HCT116 (cell line): ENCODE measurements around the gene WT1. TPM values are rescaled to one million over a fixed set of nuclear protein-coding genes. Genes with fewer than 3 reads are reported as not detected.

Experiments
- ATAC-seq: fragments of 200-7000 bp; cut with Tn5 transposase; 2 replicates; pipeline ENCODE4 v1.9.1; 2020; ENCODE audit warnings: mild to moderate bottlenecking, moderate library complexity
- BruUV-seq: library from RNA; stranded (reverse); fragments of 400-500 nt; replicated peaks from 2 replicates; lab custom pipeline; 2021; lab: Mats Ljungman, UMichigan
- CTCF ChIA-PET: fragments of 300-600 bp; sonication (Branson Sonifier 250); formaldehyde crosslinking; loops from one replicate; lab custom pipeline; 2021; ENCODE audit warnings: antibody characterized with exemption; lab: Charles Lee
- POLR2A ChIA-PET: fragments of 300-600, 350-600 bp; sonication (Branson Sonifier 250); formaldehyde crosslinking; loops from one replicate; lab custom pipeline; 2021; ENCODE audit warnings: antibody characterized with exemption; lab: Charles Lee
- RAD21 ChIA-PET, 2 experiments: fragments of 300-600 bp; sonication (Branson Sonifier 250); formaldehyde crosslinking; loops; one replicate each; lab custom pipeline; 2023; ENCODE audit warnings: low total read pairs in 2 of 2; ENCODE audit not compliant: uncharacterized antibody in 2 of 2, unreplicated experiment in 2 of 2, low non-redundant PET in 1 of 2; lab: Charles Lee
- DNase-seq: peaks from one replicate; pipeline ENCODE4 v3.0.0-alpha.2; 2010; ENCODE audit warnings: low read depth, low spot score
- H2AFZ ChIP-seq: fragments of 200-600 bp; shearing (Covaris generic), sonication (generic); 2 replicates; pipeline ENCODE4 v1.6.1; 2017; ENCODE audit warnings: low read depth, mixed run types, mixed read lengths, antibody characterized with exemption, low read length; ENCODE audit not compliant: poor library complexity, severe bottlenecking
- H3K27ac ChIP-seq: 2 replicates; pipeline ENCODE4 v1.5.1; 2012; ENCODE audit warnings: low read depth, low read length
- H3K27me3 ChIP-seq: fragments of 200-600 bp; sonication (generic); 2 replicates; pipeline ENCODE4 v1.6.1; 2016; ENCODE audit warnings: mixed run types, low read length, mixed read lengths; ENCODE audit not compliant: insufficient read depth
- H3K36me3 ChIP-seq, 2 experiments: fragments of 200-500 bp in 1 of 2; fragments of 200-600 bp in 1 of 2; sonication (Bioruptor generic) in 1 of 2; sonication (generic) in 1 of 2; 2 replicates each; pipeline versions ENCODE4 v1.5.1 to v1.6.1; 2014 to 2016; ENCODE audit warnings: low read length in 2 of 2, inconsistent platforms in 1 of 2, mixed read lengths in 1 of 2, mixed run types in 1 of 2; ENCODE audit not compliant: insufficient read depth in 2 of 2, control insufficient read depth in 1 of 2
- H3K4me1 ChIP-seq, 2 experiments: fragments of 200-600 bp in 1 of 2; sonication (generic) in 1 of 2; 2 replicates each; pipeline versions ENCODE4 v1.5.1 to v1.6.1; 2012 to 2017; ENCODE audit warnings: low read length in 2 of 2, inconsistent platforms in 1 of 2, mild to moderate bottlenecking in 1 of 2, mixed read lengths in 1 of 2, mixed run types in 1 of 2, moderate library complexity in 1 of 2; ENCODE audit not compliant: insufficient read depth in 2 of 2, control insufficient read depth in 1 of 2
- H3K4me2 ChIP-seq: fragments of 200-600 bp; sonication (generic); 2 replicates; pipeline ENCODE4 v1.6.1; 2017; ENCODE audit warnings: mixed run types, low read length, mixed read lengths
- H3K4me3 ChIP-seq, 2 experiments: fragments of 200-600 bp in 1 of 2; sonication (generic) in 1 of 2; replicated peaks in 1 of 2; 2 replicates each; pipeline ENCODE4 v1.5.1; 2011 to 2016; ENCODE audit warnings: low read length in 2 of 2, control low read depth in 1 of 2, low read depth in 1 of 2, mild to moderate bottlenecking in 1 of 2, mixed read lengths in 1 of 2, mixed run types in 1 of 2
- H3K79me2 ChIP-seq: fragments of 200-600 bp; sonication (generic); 2 replicates; pipeline ENCODE4 v1.6.1; 2017; ENCODE audit warnings: mild to moderate bottlenecking, mixed run types, low read length, moderate library complexity, mixed read lengths; ENCODE audit not compliant: insufficient read depth
- H3K9ac ChIP-seq: fragments of 200-600 bp; sonication (generic); 2 replicates; pipeline ENCODE4 v1.6.1; 2016; ENCODE audit warnings: low read length, mixed read lengths
- H3K9me2 ChIP-seq: fragments of 200-600 bp; sonication (generic), shearing (Covaris generic); 2 replicates; pipeline ENCODE4 v1.6.1; 2017; ENCODE audit warnings: mixed run types, mild to moderate bottlenecking, moderate library complexity; ENCODE audit not compliant: insufficient read depth
- H3K9me3 ChIP-seq, 2 experiments: fragments of 200-500 bp in 1 of 2; fragments of 200-600 bp in 1 of 2; sonication (Bioruptor generic) in 1 of 2; sonication (generic) in 1 of 2; 2 replicates each; pipeline ENCODE4 v1.6.1; 2014 to 2017; ENCODE audit warnings: low read length in 2 of 2, mixed read lengths in 2 of 2, inconsistent platforms in 1 of 2, low read depth in 1 of 2, mild to moderate bottlenecking in 1 of 2, mixed run types in 1 of 2, moderate library complexity in 1 of 2; ENCODE audit not compliant: control insufficient read depth in 1 of 2, insufficient read depth in 1 of 2
- H4K20me1 ChIP-seq: fragments of 200-600 bp; sonication (generic), shearing (Covaris generic); 2 replicates; pipeline ENCODE4 v1.6.1; 2017; ENCODE audit warnings: mixed run types, mild to moderate bottlenecking, moderate library complexity; ENCODE audit not compliant: insufficient read depth
- CEBPB ChIP-seq: IDR thresholded peaks from 2 replicates; pipeline ENCODE4 v1.6.1; 2012; ENCODE audit warnings: low read depth
- EGR1 ChIP-seq: IDR thresholded peaks from 2 replicates; pipeline ENCODE4 v1.6.1; 2012; ENCODE audit warnings: low read depth
- EZH2phosphoT487 ChIP-seq: fragments of 200-600 bp; IDR thresholded peaks from 2 replicates; pipeline ENCODE4 v1.6.1; 2018; ENCODE audit warnings: antibody characterized with exemption, borderline replicate concordance
- FOSL1 ChIP-seq: IDR thresholded peaks from 2 replicates; pipeline ENCODE4 v1.6.1; 2012; ENCODE audit warnings: low read depth
- JUND ChIP-seq: IDR thresholded peaks from 2 replicates; pipeline ENCODE4 v1.6.1; 2012
- POLR2AphosphoS5 ChIP-seq: IDR thresholded peaks from 2 replicates; pipeline ENCODE4 v1.6.1; 2011; ENCODE audit warnings: mild to moderate bottlenecking, low read depth, low read length, moderate library complexity
- RAD21 ChIP-seq: IDR thresholded peaks from 2 replicates; pipeline ENCODE4 v1.6.1; 2012; ENCODE audit warnings: low read depth, mild to moderate bottlenecking
- SIN3A ChIP-seq: IDR thresholded peaks from 2 replicates; pipeline ENCODE4 v1.6.1; 2012; ENCODE audit warnings: low read depth
- YY1 ChIP-seq: IDR thresholded peaks from 2 replicates; pipeline ENCODE4 v1.6.1; 2011; ENCODE audit warnings: low read length, low read depth, moderate library complexity, mild to moderate bottlenecking; ENCODE audit not compliant: insufficient replicate concordance; ENCODE audit errors: extremely low read depth
- ZNF274 ChIP-seq: fragments of 200-500 bp; sonication (Bioruptor generic); IDR thresholded peaks from 2 replicates; pipeline ENCODE4 v1.6.1; 2014; ENCODE audit warnings: mild to moderate bottlenecking, low read depth, low read length, inconsistent platforms
- intact Hi-C: fragments of 100-400 bp; cut with micrococcal nuclease; formaldehyde crosslinking; loops from 2 replicates; pipeline ENCODE4 v1.10.0; 2022
- total RNA-seq: library from RNA; stranded (reverse); gene quantifications from one replicate; pipeline ENCODE4 v1.2.1, GENCODE V29; 2021; ENCODE audit not compliant: unreplicated experiment
- TF ChIP-seq, protein P1 (sequence below), 3 experiments: fragments of 200-600 bp in 1 of 3; sonication (generic) in 1 of 3; IDR thresholded peaks in 2 of 3; conservative IDR thresholded peaks in 1 of 3; 2 replicates each; pipeline ENCODE4 v1.5.1; 2012 to 2017; ENCODE audit warnings: low read depth in 2 of 3, low read length in 2 of 3, antibody characterized with exemption in 1 of 3, borderline replicate concordance in 1 of 3, control low read depth in 1 of 3, mild to moderate bottlenecking in 1 of 3, mixed read lengths in 1 of 3, mixed run types in 1 of 3, moderate library complexity in 1 of 3; ENCODE audit not compliant: insufficient read depth in 1 of 3

The WT1 gene
- total RNA-seq, 1 experiment from 2014 or later = 0.07 TPM

DNA sequence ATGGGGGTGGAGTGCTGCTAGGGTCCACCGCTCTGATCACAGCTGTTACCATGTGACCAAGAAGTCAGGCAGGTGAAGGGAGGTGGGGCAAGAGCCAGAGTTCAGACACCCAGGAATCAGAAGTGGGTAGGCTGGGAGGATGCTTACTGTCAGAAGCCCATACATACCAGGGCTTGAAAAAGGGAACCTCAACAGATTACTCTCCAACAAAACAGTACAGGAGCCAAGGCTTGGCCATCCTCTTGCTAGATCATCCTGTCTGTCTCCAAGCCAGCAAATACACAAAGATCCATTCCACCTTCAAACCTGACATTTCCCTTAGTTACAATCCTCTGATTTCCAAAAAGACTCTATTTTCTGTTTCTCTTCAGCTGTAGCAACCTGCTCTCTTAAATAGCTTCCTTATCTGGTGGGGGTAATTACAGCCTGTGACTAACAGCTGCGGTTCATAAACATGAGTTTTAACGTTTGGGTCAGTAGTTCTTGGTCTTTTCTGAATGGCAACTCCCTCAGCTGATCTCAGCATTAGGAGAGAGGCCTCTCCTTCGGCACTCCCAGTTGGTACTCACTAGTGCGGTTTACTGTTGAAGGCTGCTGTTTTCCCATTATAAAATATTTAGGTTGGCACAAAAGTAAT, 31.1 kb upstream of the WT1 start (continued):
- no peak for TF ChIP-seq YY1

DNA sequence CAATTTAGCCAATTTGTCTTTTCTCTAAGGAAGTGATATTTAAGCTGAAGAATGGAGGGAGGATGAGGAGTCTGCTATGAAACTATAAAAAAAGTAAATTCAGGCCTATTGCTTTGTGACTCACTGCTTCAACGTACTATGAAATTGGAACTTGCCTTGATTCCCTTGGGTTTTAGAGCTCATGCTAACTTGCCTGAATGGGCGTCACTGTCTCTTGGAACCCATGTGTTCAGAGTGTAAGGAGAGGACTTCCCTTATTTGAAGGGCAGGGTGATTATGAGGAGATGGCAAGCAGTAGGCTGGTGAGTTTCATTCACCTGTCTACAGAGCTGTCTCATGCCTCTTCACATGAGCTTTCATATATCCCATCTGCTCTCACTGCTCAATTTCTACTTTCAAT, 28.7 kb upstream of the WT1 start:
- H3K9ac ChIP-seq = no peak overlapping the region
- no peaks in the 10 kb centered on the region for H3K9me2 ChIP-seq
- H3K36me3 ChIP-seq = no peaks in the 10 kb centered on the region
- BruUV-seq = no TSS peak
- H3K79me2 ChIP-seq = no peaks in the 10 kb centered on the region
- no peaks in the 10 kb centered on the region for H3K4me1 ChIP-seq
- ATAC-seq = no peak
- intact Hi-C loops = no loop called here
- DNase-seq = no peak
- RAD21 ChIA-PET = no interaction called here
- H3K4me2 ChIP-seq = no peak overlapping the region
- H3K9me3 ChIP-seq = no peaks in the 10 kb centered on the region
- no peaks in the 10 kb centered on the region for H3K27me3 ChIP-seq
- no peak overlapping the region for H3K4me3 ChIP-seq
- no peak overlapping the region for H3K27ac ChIP-seq
- POLR2A ChIA-PET = no interaction called here
- CTCF ChIA-PET = no interaction called here
- TF ChIP-seq ZNF274 (no peak), EZH2phosphoT487 (no peak), JUND (no peak), POLR2AphosphoS5 (no peak), CEBPB (no peak), FOSL1 (no peak), RAD21 (no peak), SIN3A (no peak), EGR1 (no peak)
- TF ChIP-seq, protein P1, sequence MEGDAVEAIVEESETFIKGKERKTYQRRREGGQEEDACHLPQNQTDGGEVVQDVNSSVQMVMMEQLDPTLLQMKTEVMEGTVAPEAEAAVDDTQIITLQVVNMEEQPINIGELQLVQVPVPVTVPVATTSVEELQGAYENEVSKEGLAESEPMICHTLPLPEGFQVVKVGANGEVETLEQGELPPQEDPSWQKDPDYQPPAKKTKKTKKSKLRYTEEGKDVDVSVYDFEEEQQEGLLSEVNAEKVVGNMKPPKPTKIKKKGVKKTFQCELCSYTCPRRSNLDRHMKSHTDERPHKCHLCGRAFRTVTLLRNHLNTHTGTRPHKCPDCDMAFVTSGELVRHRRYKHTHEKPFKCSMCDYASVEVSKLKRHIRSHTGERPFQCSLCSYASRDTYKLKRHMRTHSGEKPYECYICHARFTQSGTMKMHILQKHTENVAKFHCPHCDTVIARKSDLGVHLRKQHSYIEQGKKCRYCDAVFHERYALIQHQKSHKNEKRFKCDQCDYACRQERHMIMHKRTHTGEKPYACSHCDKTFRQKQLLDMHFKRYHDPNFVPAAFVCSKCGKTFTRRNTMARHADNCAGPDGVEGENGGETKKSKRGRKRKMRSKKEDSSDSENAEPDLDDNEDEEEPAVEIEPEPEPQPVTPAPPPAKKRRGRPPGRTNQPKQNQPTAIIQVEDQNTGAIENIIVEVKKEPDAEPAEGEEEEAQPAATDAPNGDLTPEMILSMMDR (IDR thresholded peaks at IDR 0.05 in 2 of 3, conservative IDR thresholded peaks at IDR 0.05 in 1 of 3; ENCODE audit: borderline replicate concordance in 1 of 3, insufficient read depth in 1 of 3, low read depth in 2 of 3, low read length in 2 of 3) = no peak
- H4K20me1 ChIP-seq = no peaks in the 10 kb centered on the region
- H2AFZ ChIP-seq = no peak overlapping the region
